RPMI8226 (cell line): Measurements from ENCODE around the gene SOX6.
A peak's percentile ranks its signal among the peaks of the same experiment; 100 is the strongest.

ENCODE experiments used
- DNase-seq: peaks from one replicate; pipeline ENCODE4 v3.0.0-alpha.2; 2015

Gene SOX6

GRCh38 chr11:16028419-16028818, 327.9 kb downstream of the SOX6 start:
- no peak for DNase-seq

- no peak for DNase-seq
Measured at GRCh38 chr11:16027621-16028020, 328.7 kb downstream of the SOX6 start.

DNA sequence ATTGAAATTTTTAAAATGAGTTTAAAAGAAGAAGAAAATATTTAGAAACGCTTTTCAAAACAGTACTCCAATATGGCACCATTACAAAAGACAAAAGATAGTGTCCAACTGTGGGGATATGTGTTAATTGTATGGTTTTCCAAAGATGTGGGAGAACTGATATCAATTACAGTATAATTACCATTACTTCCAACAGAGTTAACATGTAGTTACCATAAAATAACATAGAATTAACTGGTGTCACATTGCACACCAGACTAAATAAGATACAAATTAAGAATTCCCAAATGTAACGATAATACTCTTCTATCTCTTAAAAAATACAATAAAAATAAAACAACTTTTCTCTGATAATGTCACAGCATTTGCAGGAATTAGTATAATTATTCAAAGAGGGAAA, 329.5 kb downstream of the SOX6 start:
- DNase-seq: no peak

- no peak for DNase-seq
Measured at GRCh38 chr11:16018931-16019330, 337.4 kb downstream of the SOX6 start.

DNA sequence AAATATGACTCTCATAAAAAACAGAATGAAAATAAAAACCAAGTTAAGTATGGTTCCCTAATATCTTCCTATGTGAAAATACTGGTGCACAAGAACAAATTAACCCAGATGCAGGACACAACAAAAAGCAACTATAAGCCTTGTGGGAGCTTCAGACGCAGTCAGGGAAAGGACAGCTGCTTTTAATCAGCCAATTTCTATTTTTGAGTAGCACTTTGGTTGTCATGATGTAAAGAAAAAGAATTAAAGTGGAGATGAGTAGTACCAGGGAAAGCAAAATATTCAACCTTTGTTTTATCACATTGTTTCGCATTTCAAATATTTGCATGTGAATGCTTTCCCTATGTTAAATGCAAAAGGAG, 339.9 kb downstream of the SOX6 start:
- no peak for DNase-seq

GRCh38 chr11:16015741-16016467, 340.4 kb downstream of the SOX6 start:
- no peak for DNase-seq

- no peak for DNase-seq
Measured at GRCh38 chr11:16013649-16014275, 342.6 kb downstream of the SOX6 start.

- DNase-seq: no peak
Measured at GRCh38 chr11:16013242-16013641, 343.1 kb downstream of the SOX6 start.

DNA sequence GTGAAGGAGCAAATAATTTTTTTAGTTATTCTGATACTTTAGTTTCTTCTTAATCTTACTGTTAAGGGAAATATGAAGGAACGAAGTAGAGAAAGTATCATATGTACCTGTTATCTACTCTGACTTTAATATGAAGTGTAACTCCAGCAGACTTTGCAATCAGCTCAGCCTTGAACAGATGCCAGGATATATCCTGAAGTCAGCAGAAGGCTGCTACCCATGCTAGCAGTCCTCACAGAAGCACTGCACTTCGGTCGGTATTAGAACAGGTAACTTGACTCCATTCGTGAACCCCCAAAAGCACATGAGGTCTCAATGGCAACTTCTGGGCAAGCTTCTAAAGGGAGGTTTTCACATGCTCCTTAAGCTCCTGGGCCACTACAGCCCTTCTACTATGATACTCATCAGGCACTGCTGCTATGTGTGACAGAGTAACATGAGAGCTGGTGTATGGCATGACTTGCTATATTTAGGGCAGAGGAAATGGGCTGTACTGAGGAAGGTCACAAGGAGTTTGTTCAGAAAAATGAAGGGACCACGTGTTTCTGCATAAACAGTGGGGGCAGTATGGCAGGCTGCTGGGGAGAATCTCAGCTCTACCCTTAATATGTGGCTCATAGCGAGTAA, 344.1 kb downstream of the SOX6 start:
- DNase-seq: peak; percentile 72

- DNase-seq: peak; percentile 14
Measured at GRCh38 chr11:16011396-16011795, 344.9 kb downstream of the SOX6 start.

- DNase-seq: no peak
Measured at GRCh38 chr11:16009021-16009420, 347.3 kb downstream of the SOX6 start.

- DNase-seq: no peak
Measured at GRCh38 chr11:16007514-16007913, 348.8 kb downstream of the SOX6 start.

- DNase-seq: no peak
Measured at GRCh38 chr11:16002942-16003341, 353.4 kb downstream of the SOX6 start.

- peak; percentile 37 for DNase-seq
Measured at GRCh38 chr11:16001899-16002426, 354.4 kb downstream of the SOX6 start.

DNA sequence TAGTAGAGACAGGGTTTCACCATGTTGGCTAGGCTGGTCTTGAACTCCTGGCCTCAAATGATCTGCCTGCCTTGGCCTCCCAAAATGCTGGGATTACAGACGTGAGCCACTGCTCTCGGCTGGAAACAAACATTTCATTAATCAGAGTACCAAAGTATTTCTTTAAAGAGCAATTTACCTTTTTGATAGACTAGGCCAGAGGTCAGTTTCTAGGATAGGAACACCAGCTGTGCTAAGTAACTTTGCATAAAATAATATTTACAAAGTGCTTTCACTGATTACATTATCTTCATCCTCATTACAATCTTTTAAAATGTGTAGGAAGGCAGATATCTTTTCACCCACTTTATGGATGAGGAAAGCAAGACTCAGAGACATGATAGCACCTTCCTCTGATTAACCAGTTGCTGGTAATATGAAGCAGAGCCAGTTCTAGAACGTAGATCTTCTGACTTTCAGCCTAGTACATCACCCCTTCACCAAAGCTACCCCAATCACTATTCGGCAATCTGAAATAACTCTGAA, 355.2 kb downstream of the SOX6 start:
- no peak for DNase-seq

GRCh38 chr11:16000065-16000464, 356.3 kb downstream of the SOX6 start:
- no peak for DNase-seq

DNA sequence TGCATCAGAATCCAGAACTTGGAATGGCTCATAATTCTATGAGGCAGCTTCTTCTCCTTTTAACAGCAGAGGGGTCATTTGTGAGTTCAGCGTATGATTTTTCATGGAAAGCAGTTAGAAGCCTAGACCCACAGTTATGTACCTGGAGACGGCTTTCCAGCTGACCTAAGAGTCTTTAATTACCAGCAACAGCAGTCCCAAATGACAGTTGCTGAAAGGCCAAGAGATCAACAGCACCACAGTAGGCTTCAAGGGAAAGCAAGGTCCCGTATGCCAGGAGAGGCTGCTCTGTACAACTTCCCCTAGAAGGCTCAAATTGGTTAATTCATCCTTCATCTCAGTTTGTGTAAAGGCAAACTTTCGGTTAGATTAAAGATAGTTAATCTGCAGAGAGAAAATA, 363.0 kb downstream of the SOX6 start:
- DNase-seq: no peak

DNA sequence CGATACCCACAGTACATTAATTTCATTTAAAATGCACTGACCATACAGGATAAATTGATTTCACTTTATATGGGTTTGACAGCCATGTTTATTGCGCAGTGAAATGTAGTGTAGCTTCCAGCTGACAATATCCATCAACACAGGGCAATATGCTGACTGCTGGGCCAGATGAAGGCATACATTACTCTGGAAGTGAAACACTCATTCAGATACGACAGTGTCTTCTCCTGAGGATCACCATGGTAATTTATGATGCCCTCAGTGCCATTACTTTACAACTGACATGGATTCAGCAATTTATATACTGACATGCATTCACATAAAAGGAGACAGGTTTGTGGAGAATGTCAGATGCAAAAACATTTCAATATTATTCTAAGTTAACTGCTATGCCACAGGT, 365.1 kb downstream of the SOX6 start:
- DNase-seq: no peak

GRCh38 chr11:15989685-15990084, 366.7 kb downstream of the SOX6 start:
- DNase-seq: no peak

DNA sequence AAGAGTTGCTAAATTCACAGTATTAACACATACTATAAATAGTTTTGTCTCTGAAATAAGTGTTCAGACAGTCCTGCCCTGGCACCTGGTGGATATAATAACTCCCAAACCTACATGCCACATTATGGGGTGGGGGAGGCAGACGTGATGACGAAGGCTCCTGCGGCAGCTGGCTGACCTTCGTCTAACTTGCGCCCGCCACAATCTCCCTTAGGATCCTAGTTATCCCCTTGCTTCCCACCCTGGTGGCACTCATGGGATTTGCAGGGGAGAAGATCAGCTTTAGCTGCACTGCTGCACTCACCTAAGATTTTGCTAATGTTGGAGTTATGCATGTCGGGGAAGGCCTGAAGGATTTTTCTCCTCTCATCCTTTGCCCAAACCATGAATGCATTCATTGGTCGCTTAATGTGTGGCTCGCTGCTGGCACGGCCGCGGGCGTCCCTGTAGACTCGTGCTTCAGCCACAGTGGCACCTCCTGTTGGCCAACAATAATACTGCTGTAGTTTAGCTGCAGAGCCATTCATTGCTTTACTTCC, 367.6 kb downstream of the SOX6 start:
- no peak for DNase-seq

GRCh38 chr11:15988016-15988550, 368.3 kb downstream of the SOX6 start:
- no peak for DNase-seq

- no peak for DNase-seq
Measured at GRCh38 chr11:15987046-15987445, 369.3 kb downstream of the SOX6 start.

GRCh38 chr11:15985860-15986139, 370.5 kb downstream of the SOX6 start:
- no peak for DNase-seq
